ENCODE measurements around the gene TMEM72.

Gene TMEM72

GRCh38 chr10:44983066-44983894, 72.1 kb downstream of the TMEM72 start:
- no peaks in the 10 kb centered on the region for H3K27me3 ChIP-seq
- H3K27ac ChIP-seq, result no peak overlapping the region
- H3K4me3 ChIP-seq (ENCODE audit: low read depth in 1 of 2, low read length in 1 of 2), result no peak overlapping the region
- no peaks in the 10 kb centered on the region for H3K4me1 ChIP-seq (ENCODE audit: control insufficient read depth in 1 of 2, insufficient read depth in 1 of 2, low read depth in 1 of 2, low read length in 1 of 2)
- no peaks in the 10 kb centered on the region for H3K9me3 ChIP-seq
- TF ChIP-seq, protein P1, sequence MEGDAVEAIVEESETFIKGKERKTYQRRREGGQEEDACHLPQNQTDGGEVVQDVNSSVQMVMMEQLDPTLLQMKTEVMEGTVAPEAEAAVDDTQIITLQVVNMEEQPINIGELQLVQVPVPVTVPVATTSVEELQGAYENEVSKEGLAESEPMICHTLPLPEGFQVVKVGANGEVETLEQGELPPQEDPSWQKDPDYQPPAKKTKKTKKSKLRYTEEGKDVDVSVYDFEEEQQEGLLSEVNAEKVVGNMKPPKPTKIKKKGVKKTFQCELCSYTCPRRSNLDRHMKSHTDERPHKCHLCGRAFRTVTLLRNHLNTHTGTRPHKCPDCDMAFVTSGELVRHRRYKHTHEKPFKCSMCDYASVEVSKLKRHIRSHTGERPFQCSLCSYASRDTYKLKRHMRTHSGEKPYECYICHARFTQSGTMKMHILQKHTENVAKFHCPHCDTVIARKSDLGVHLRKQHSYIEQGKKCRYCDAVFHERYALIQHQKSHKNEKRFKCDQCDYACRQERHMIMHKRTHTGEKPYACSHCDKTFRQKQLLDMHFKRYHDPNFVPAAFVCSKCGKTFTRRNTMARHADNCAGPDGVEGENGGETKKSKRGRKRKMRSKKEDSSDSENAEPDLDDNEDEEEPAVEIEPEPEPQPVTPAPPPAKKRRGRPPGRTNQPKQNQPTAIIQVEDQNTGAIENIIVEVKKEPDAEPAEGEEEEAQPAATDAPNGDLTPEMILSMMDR (IDR thresholded peaks at IDR 0.05), result no peak
- H3K36me3 ChIP-seq, result peaks cover 30% of the 10 kb centered on the region

DNA sequence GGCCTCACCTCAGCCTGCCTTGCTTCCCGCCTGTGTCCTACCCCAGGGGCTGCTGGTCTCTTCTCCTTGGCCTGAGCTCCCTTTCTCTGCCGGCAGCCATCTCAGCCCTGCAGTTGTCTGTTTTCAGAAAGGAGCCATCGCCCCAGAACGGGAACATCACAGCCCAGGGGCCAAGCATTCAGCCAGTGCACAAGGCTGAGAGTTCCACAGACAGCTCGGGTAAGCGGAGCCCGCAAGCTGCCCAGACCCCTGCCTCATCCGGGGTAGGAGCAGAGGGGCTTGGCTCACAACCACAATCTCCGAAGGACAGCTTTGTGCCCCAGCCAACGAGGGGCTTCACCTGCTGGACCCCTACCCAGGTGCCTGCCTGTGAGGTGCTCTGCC, 72.8 kb downstream of the TMEM72 start:
- H3K9me3 ChIP-seq, result no peaks in the 10 kb centered on the region
- no peaks in the 10 kb centered on the region for H3K4me1 ChIP-seq (ENCODE audit: control insufficient read depth in 1 of 2, insufficient read depth in 1 of 2, low read depth in 1 of 2, low read length in 1 of 2)
- H3K4me3 ChIP-seq (ENCODE audit: low read depth in 1 of 2, low read length in 1 of 2), result no peak overlapping the region
- H3K36me3 ChIP-seq, result peaks cover 36% of the 10 kb centered on the region
- TF ChIP-seq, protein P1 (IDR thresholded peaks at IDR 0.05), result no peak
- H3K27me3 ChIP-seq, result no peaks in the 10 kb centered on the region
- H3K27ac ChIP-seq, result no peak overlapping the region

DNA sequence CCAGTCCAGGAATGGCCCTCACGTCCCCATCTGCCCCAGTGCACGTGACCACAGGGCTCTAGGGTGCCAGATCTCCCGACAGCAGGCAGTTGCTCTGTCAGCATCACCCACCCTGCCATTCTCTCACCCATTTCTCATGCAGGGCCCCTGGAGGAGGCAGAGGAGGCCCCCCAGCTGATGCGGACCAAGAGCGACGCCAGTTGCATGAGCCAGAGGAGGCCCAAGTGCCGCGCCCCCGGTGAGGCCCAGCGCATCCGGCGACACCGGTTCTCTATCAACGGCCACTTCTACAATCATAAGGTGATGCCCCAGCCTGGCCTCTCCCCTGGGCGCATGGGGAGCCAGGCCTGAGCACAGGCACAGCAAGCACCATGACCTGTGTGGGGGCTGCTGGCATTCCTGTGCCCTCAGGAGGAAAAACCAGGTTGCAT, 73.5 kb downstream of the TMEM72 start:
- Histone ChIP-seq H3K27me3 (no peaks in the 10 kb centered on the region), H3K9me3 (no peaks in the 10 kb centered on the region), H3K36me3 (peaks cover 44% of the 10 kb centered on the region), H3K4me1 (ENCODE audit: control insufficient read depth in 1 of 2, insufficient read depth in 1 of 2, low read depth in 1 of 2, low read length in 1 of 2) (no peaks in the 10 kb centered on the region), H3K4me3 (ENCODE audit: low read depth in 1 of 2, low read length in 1 of 2) (no peak overlapping the region), H3K27ac (no peak overlapping the region)
- TF ChIP-seq, protein P1 (IDR thresholded peaks at IDR 0.05), result no peak

DNA sequence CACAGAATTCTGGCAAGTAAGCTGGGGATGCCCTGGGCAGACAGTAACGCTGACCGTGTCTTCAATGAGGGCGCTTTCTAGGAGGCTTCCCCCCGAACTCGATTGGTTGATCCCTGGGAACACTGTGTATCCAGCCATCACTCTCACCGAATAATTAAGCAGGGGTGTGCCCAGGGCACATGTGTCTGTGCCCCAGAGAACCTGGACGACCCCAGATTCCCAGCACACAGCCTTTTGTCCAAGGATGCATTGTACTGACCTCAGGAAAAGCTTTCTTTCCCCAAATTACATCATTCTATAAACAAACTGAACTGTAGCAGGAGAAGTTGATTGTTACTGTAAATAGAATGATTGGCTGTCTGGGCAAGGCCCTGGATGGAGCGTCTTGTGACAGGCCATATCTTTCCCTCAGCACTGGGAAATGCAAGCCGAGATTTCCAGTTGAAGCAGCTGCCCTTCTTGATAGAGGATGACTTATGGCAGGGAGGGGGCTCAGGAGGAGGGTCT, 74.1 kb downstream of the TMEM72 start:
- no peaks in the 10 kb centered on the region for H3K4me1 ChIP-seq (ENCODE audit: control insufficient read depth in 1 of 2, insufficient read depth in 1 of 2, low read depth in 1 of 2, low read length in 1 of 2)
- no peak overlapping the region for H3K4me3 ChIP-seq (ENCODE audit: low read depth in 1 of 2, low read length in 1 of 2)
- peaks cover 50% of the 10 kb centered on the region for H3K36me3 ChIP-seq
- H3K27ac ChIP-seq, result no peak overlapping the region
- no peaks in the 10 kb centered on the region for H3K27me3 ChIP-seq
- TF ChIP-seq, protein P1 (IDR thresholded peaks at IDR 0.05), result no peak
- H3K9me3 ChIP-seq, result no peaks in the 10 kb centered on the region

GRCh38 chr10:44986179-44986578, 75.0 kb downstream of the TMEM72 start:
- Histone ChIP-seq H3K36me3 (peaks cover 59% of the 10 kb centered on the region), H3K4me3 (ENCODE audit: low read depth in 1 of 2, low read length in 1 of 2) (no peak overlapping the region), H3K4me1 (ENCODE audit: control insufficient read depth in 1 of 2, insufficient read depth in 1 of 2, low read depth in 1 of 2, low read length in 1 of 2) (no peaks in the 10 kb centered on the region), H3K27ac (no peak overlapping the region), H3K9me3 (no peaks in the 10 kb centered on the region), H3K27me3 (no peaks in the 10 kb centered on the region)
- TF ChIP-seq, protein P1 (IDR thresholded peaks at IDR 0.05), result no peak
